Parathyroid adenoma (tissue), 2 donors: ENCODE data around the gene RASAL2.

Experiments
- H2AFZ ChIP-seq: fragments of 300-600 bp; sonication (generic); one replicate; pipeline ENCODE4 v1.7.0; 2017; ENCODE audit warnings: antibody characterized with exemption, mild to moderate bottlenecking
- H3K27ac ChIP-seq: fragments of 300-600 bp; sonication (generic); one replicate; pipeline ENCODE4 v1.7.0; 2017
- H3K27me3 ChIP-seq: fragments of 300-600 bp; sonication (generic); one replicate; pipeline ENCODE4 v1.7.0; 2017; ENCODE audit warnings: low read length; ENCODE audit not compliant: control insufficient read depth, insufficient read depth
- H3K36me3 ChIP-seq: fragments of 300-600 bp; sonication (generic); one replicate; pipeline ENCODE4 v1.7.0; 2017; ENCODE audit warnings: low read length; ENCODE audit not compliant: control insufficient read depth, insufficient read depth
- H3K4me1 ChIP-seq: fragments of 300-600 bp; sonication (generic); one replicate; pipeline ENCODE4 v1.7.0; 2017; ENCODE audit warnings: control low read depth
- H3K4me2 ChIP-seq: fragments of 300-600 bp; sonication (generic); one replicate; pipeline ENCODE4 v1.7.0; 2017; ENCODE audit warnings: low read length
- H3K4me3 ChIP-seq: fragments of 300-600 bp; sonication (generic); one replicate; pipeline ENCODE4 v1.7.0; 2017; ENCODE audit warnings: low read depth, low read length
- H3K79me2 ChIP-seq: fragments of 300-600 bp; sonication (generic); one replicate; pipeline ENCODE4 v1.7.0; 2017; ENCODE audit warnings: control low read depth
- H3K9ac ChIP-seq: fragments of 300-600 bp; sonication (generic); one replicate; pipeline ENCODE4 v1.7.0; 2017; ENCODE audit warnings: mild to moderate bottlenecking
- H3K9me3 ChIP-seq: fragments of 300-600 bp; sonication (generic); one replicate; pipeline ENCODE4 v1.7.0; 2017; ENCODE audit warnings: low read length; ENCODE audit not compliant: control insufficient read depth
- CTCF ChIP-seq: fragments of 300-600 bp; sonication (generic); IDR thresholded peaks from one replicate; pipeline ENCODE4 v1.7.0; 2017; ENCODE audit warnings: antibody characterized with exemption, mild to moderate bottlenecking
- donor health status: primary hyperparathyroidism.

The RASAL2 gene

DNA sequence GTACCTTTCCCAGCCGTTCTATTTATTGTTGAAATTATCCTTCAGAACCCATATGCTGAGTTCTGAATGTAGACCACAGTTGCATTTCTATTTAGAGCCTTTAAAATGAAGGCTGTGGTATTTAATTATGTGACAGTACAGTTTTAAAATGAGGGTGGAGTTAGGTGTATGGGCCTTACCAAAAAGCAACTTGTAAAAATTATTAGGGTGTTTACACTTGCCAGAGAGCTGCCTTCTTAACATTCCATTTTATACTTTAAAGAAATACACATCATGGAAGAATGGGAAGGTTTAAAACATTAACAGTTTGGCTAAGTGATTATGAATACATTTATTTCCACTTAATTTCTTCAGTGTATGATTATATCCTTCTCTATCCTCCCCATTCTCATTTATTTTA, 75.7 kb downstream of the RASAL2 start:
- Histone ChIP-seq H3K79me2 (no peaks in the 10 kb centered on the region), H3K4me1 (peaks cover 2% of the 10 kb centered on the region), H3K27ac (no peak overlapping the region), H3K4me2 (no peak overlapping the region), H3K9ac (no peak overlapping the region), H3K9me3 (no peaks in the 10 kb centered on the region), H3K27me3 (no peaks in the 10 kb centered on the region), H2AFZ (no peak overlapping the region), H3K4me3 (no peak overlapping the region), H3K36me3 (no peaks in the 10 kb centered on the region)
- no peak for TF ChIP-seq CTCF

GRCh38 chr1:178172939-178173338, 79.0 kb downstream of the RASAL2 start:
- Histone ChIP-seq H3K9ac (no peak overlapping the region), H3K9me3 (no peaks in the 10 kb centered on the region), H3K4me3 (no peak overlapping the region), H3K27me3 (no peaks in the 10 kb centered on the region), H2AFZ (no peak overlapping the region), H3K4me1 (peaks cover 2% of the 10 kb centered on the region), H3K36me3 (no peaks in the 10 kb centered on the region), H3K4me2 (no peak overlapping the region), H3K79me2 (no peaks in the 10 kb centered on the region), H3K27ac (no peak overlapping the region)
- TF ChIP-seq CTCF = no peak

DNA sequence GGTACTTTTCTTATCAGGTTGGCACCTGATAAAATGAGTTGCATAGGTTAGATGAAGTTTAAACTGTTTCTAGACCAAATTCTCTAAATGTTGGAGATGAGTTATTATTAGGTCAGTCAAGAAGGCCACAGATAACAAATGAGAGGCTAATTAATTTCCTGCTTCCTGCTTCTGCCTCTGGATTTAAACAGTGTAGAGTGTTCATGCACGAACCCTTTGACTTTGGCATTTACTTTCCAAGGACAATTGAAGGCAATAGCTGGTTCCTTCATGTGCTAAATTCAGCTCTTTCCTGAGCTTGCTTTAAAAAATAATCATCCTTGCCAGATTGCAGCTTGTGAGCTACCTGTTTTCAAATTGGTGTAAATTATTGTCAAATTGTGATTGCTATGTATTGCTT, 80.6 kb downstream of the RASAL2 start:
- Histone ChIP-seq H3K4me2 (no peak overlapping the region), H3K27me3 (no peaks in the 10 kb centered on the region), H2AFZ (no peak overlapping the region), H3K27ac (no peak overlapping the region), H3K9me3 (no peaks in the 10 kb centered on the region), H3K4me3 (no peak overlapping the region), H3K36me3 (no peaks in the 10 kb centered on the region), H3K9ac (no peak overlapping the region), H3K4me1 (peaks cover 2% of the 10 kb centered on the region), H3K79me2 (no peaks in the 10 kb centered on the region)
- TF ChIP-seq CTCF = no peak

GRCh38 chr1:178180405-178180804, 86.5 kb downstream of the RASAL2 start:
- Histone ChIP-seq H3K27ac (no peak overlapping the region), H3K9ac (no peak overlapping the region), H3K4me1 (no peaks in the 10 kb centered on the region), H3K79me2 (no peaks in the 10 kb centered on the region), H3K9me3 (no peaks in the 10 kb centered on the region), H2AFZ (no peak overlapping the region), H3K4me2 (no peak overlapping the region), H3K4me3 (no peak overlapping the region), H3K27me3 (no peaks in the 10 kb centered on the region), H3K36me3 (no peaks in the 10 kb centered on the region)
- TF ChIP-seq CTCF = no peak

GRCh38 chr1:178183796-178184195, 89.9 kb downstream of the RASAL2 start:
- Histone ChIP-seq H2AFZ (no peak overlapping the region), H3K27ac (no peak overlapping the region), H3K27me3 (no peaks in the 10 kb centered on the region), H3K36me3 (no peaks in the 10 kb centered on the region), H3K4me3 (no peak overlapping the region), H3K9ac (no peak overlapping the region), H3K4me1 (no peaks in the 10 kb centered on the region), H3K79me2 (no peaks in the 10 kb centered on the region), H3K4me2 (no peak overlapping the region), H3K9me3 (no peaks in the 10 kb centered on the region)
- no peak for TF ChIP-seq CTCF
